Activated CD4-positive, alpha-beta memory T cell treated with anti-CD3 and anti-CD28 coated beads for 36 hours (primary cell): ENCODE measurements around the gene LOXL4. TPM values are rescaled to one million over a fixed set of nuclear protein-coding genes. Genes with fewer than 3 reads are reported as not detected.

Experiments used
- CTCF ChIA-PET: fragments of 350-600 bp; sonication (Branson Sonifier 250); formaldehyde crosslinking; loops from one replicate; lab custom pipeline; 2021; ENCODE audit warnings: antibody characterized with exemption, inconsistent platforms; lab: Charles Lee
- POLR2A ChIA-PET: fragments of 350-600 bp; sonication (Branson Sonifier 250); formaldehyde crosslinking; loops from one replicate; lab custom pipeline; 2021; ENCODE audit warnings: antibody characterized with exemption; lab: Charles Lee
- DNase-seq: peaks from one replicate; pipeline ENCODE4 v3.0.0-alpha.2; 2020
- H3K27ac Mint-ChIP-seq: one replicate; pipeline ENCODE4 v1.8.0; 2021; ENCODE audit warnings: mixed read lengths
- H3K27me3 Mint-ChIP-seq: one replicate; pipeline ENCODE4 v1.8.0; 2021; ENCODE audit warnings: mixed read lengths
- H3K36me3 Mint-ChIP-seq: one replicate; pipeline ENCODE4 v1.8.0; 2021; ENCODE audit warnings: mixed read lengths
- H3K4me1 Mint-ChIP-seq: one replicate; pipeline ENCODE4 v1.8.0; 2021; ENCODE audit warnings: low read depth, mixed read lengths
- H3K4me3 Mint-ChIP-seq: one replicate; pipeline ENCODE4 v1.8.0; 2021; ENCODE audit warnings: mild to moderate bottlenecking, mixed read lengths
- H3K9me3 Mint-ChIP-seq: one replicate; pipeline ENCODE4 v1.8.0; 2021; ENCODE audit warnings: mixed read lengths
- intact Hi-C: fragments of 100-400 bp; cut with micrococcal nuclease; formaldehyde crosslinking; loops from one replicate; pipeline ENCODE4 v1.15.1; 2023
- total RNA-seq, 2 experiments: library from RNA; stranded (reverse); gene quantifications; one replicate each; pipeline ENCODE4 v1.2.3, GENCODE V29; 2021

The LOXL4 gene
- total RNA-seq, 2 experiments from 2014 or later = not detected

DNA sequence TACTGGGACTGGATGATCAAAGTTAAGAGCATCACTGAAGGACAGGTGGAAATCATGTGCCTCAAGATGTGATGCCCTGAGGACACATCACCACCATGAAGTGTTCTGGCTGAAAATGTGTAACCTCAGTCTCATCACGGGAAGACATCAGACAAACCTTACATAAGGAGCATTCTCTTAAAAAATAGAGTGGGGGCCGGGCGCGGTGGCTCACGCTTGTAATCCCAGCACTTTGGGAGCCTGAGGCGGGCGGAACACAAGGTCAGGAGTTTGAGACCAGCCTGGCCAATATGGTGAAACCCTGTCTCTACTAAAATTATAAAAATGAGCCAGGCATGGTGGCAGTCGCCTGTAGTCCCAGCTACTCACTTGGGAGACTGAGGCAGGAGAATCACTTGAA lies 65.6 kb downstream of the LOXL4 start:
- peaks cover 8% of the 10 kb centered on the region for H3K4me1 Mint-ChIP-seq
- H3K9me3 Mint-ChIP-seq = no peaks in the 10 kb centered on the region
- CTCF ChIA-PET = no interaction called here
- no peaks in the 10 kb centered on the region for H3K27me3 Mint-ChIP-seq
- H3K27ac Mint-ChIP-seq = no peak overlapping the region
- intact Hi-C loops = no loop called here
- H3K36me3 Mint-ChIP-seq = peaks cover 3% of the 10 kb centered on the region
- POLR2A ChIA-PET = no interaction called here
- DNase-seq = no peak
- no peak overlapping the region for H3K4me3 Mint-ChIP-seq

DNA sequence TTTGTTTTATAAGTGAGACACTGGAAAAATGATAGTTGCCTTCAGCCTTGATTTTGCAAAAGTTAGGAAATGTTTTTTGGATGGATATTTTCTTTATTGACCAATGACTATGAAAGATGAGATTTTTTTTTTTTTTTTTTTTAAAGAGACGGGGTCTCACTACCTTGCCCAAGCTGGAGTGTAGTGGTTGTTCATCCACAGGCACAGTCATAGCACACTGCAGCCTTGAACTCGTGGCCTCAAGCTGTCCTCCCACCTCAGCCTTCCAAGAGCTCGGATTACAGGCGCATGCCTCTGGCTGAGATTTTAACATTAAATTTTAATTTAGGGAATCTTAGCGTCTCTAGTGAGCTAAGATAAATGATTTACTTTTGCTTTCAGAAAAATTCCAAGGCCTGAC lies 66.2 kb downstream of the LOXL4 start:
- H3K4me3 Mint-ChIP-seq = no peak overlapping the region
- no peak overlapping the region for H3K27ac Mint-ChIP-seq
- POLR2A ChIA-PET = no interaction called here
- no peaks in the 10 kb centered on the region for H3K9me3 Mint-ChIP-seq
- CTCF ChIA-PET = interaction anchor here (0.6 kb wide), 1 partner anchor 14 kb away, joined by 4 read pairs; no protein-coding TSS in a partner anchor
- intact Hi-C loops = no loop called here
- H3K27me3 Mint-ChIP-seq = no peaks in the 10 kb centered on the region
- H3K4me1 Mint-ChIP-seq = peaks cover 11% of the 10 kb centered on the region
- DNase-seq = no peak
- peaks cover 2% of the 10 kb centered on the region for H3K36me3 Mint-ChIP-seq

Other genes starting within 250 kb of the LOXL4 start
- not detected for gene CRTAC1, start 237.6 kb downstream of the LOXL4 start, total RNA-seq
- 10 to 100 TPM; 13.2 to 13.3 TPM for gene R3HCC1L, start 133.5 kb downstream of the LOXL4 start, total RNA-seq
- gene PYROXD2, start 147.0 kb upstream of the LOXL4 start, total RNA-seq = 1 to 10 TPM; 4.7 to 5.3 TPM
- gene HPS1, start 178.7 kb upstream of the LOXL4 start, total RNA-seq = 10 to 100 TPM; 42.1 to 44.3 TPM